Karpas-422 (cell line): Measurements from ENCODE around the gene COPZ1. TPM values are rescaled to one million over a fixed set of nuclear protein-coding genes. Genes with fewer than 3 reads are reported as not detected.

Experiments used
- DNase-seq: peaks from one replicate; pipeline ENCODE4 v3.0.0-alpha.2; 2015
- H2AFZ ChIP-seq: fragments of 200-600 bp; sonication (generic); 2 replicates; pipeline ENCODE4 v1.6.1; 2014; ENCODE audit warnings: antibody characterized with exemption, low read length, mixed read lengths
- H3K27ac ChIP-seq: fragments of 200-600 bp; sonication (generic); 2 replicates; pipeline ENCODE4 v1.5.1; 2014; ENCODE audit warnings: mild to moderate bottlenecking, low read length, moderate library complexity
- H3K27me3 ChIP-seq: fragments of 200-600 bp; sonication (generic); 2 replicates; pipeline ENCODE4 v1.6.1; 2014; ENCODE audit warnings: low read length, mixed read lengths
- H3K36me3 ChIP-seq: fragments of 200-600 bp; sonication (generic); 2 replicates; pipeline ENCODE4 v1.6.1; 2014; ENCODE audit warnings: low read length, mixed read lengths; ENCODE audit not compliant: insufficient read depth
- H3K4me1 ChIP-seq: fragments of 200-600 bp; sonication (generic); 2 replicates; pipeline ENCODE4 v1.6.1; 2014; ENCODE audit warnings: mild to moderate bottlenecking, low read length, mixed read lengths
- H3K4me2 ChIP-seq: fragments of 200-600 bp; sonication (generic); 2 replicates; pipeline ENCODE4 v1.6.1; 2014; ENCODE audit warnings: low read length, low read depth, mild to moderate bottlenecking; ENCODE audit not compliant: poor library complexity, severe bottlenecking
- H3K4me3 ChIP-seq: fragments of 200-600 bp; sonication (generic); 2 replicates; pipeline ENCODE4 v1.5.1; 2014; ENCODE audit warnings: mild to moderate bottlenecking, antibody characterized with exemption, low read length, mixed read lengths
- H3K79me2 ChIP-seq: fragments of 200-600 bp; sonication (generic); 2 replicates; pipeline ENCODE4 v1.6.1; 2014; ENCODE audit warnings: mild to moderate bottlenecking, low read length, mixed read lengths
- H3K9ac ChIP-seq: fragments of 200-600 bp; sonication (generic); 2 replicates; pipeline ENCODE4 v1.6.0; 2014; ENCODE audit warnings: low read length
- H3K9me2 ChIP-seq: fragments of 200-600 bp; sonication (generic), shearing (Covaris generic); replicated peaks from 2 replicates; pipeline ENCODE4 v1.6.0; 2014; ENCODE audit warnings: mild to moderate bottlenecking, low read length, moderate library complexity; ENCODE audit not compliant: insufficient read depth
- H3K9me3 ChIP-seq: fragments of 300-700, 200-600 bp; sonication (generic); 2 replicates; pipeline ENCODE4 v1.6.1; 2014; ENCODE audit warnings: low read length, mixed read lengths
- H4K20me1 ChIP-seq: fragments of 200-600 bp; sonication (generic); 2 replicates; pipeline ENCODE4 v1.6.1; 2014; ENCODE audit warnings: mild to moderate bottlenecking, antibody characterized with exemption, low read length, low read depth; ENCODE audit not compliant: insufficient read depth
- total RNA-seq: library from RNA; depleted of rRNA; stranded (reverse); fragments of >200 nt; shearing (Covaris generic); gene quantifications from 2 replicates; pipeline ENCODE4 v1.2.3, GENCODE V29; 2014; ENCODE audit warnings: low replicate concordance

The COPZ1 gene
- total RNA-seq, 1 experiment from 2014 or later, result 164 TPM

DNA sequence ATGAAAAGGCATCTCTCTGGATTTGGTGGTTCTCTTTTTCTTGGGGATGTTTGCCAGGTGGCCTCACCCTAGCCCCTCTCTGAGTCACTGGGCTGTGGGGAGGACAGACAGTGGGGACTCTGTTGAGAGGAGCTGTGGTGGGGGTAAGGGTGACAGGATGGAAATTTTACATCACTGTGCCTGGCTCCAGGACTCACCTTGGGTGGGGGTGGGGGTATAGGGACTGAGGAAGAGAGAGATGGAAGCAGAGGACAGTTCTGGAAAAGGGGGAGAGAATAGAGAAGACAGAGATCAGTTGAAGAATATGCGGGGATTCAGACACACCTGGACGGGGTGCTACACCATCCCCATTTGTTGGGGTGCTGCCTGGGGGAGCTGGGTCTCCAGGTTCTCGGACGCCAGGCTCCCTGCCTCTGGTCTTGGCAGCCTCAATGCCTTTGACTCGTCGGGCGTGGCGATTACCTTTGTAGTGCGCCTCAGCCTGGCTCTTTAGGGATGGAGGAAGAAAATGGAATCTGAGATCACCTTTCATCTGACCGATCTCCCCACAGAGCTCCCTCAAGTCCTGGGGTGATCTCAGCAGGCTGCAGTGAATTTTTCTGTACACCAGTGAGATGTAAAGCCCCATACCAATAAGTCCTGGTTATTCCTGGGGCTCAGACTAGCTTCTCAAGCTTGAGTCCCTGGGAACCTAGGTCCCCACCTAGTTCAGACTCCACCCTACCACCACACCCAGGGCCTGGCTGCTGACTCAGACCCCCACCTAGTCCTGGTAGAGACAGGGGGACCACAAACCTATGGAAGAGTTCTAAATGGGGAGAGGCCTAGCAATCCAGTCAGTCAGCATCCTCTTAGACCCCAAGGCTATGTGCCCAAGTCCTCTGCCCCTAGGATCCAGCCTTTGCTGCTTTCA lies 49.0 kb downstream of the COPZ1 start:
- Histone ChIP-seq H4K20me1 (peaks cover 14% of the 10 kb centered on the region), H3K9ac (no peak overlapping the region), H3K4me1 (peaks cover 20% of the 10 kb centered on the region), H3K27ac (no peak overlapping the region), H3K4me2 (no peak overlapping the region), H3K9me3 (no peaks in the 10 kb centered on the region), H3K79me2 (no peaks in the 10 kb centered on the region), H3K4me3 (no peak overlapping the region), H3K27me3 (no peaks in the 10 kb centered on the region), H2AFZ (no peak overlapping the region), H3K9me2 (no peaks in the 10 kb centered on the region), H3K36me3 (0 out of 2 replicates have a peak, but pooled peaks cover 3% of the 10 kb centered on the region)
- DNase-seq, result no peak

DNA sequence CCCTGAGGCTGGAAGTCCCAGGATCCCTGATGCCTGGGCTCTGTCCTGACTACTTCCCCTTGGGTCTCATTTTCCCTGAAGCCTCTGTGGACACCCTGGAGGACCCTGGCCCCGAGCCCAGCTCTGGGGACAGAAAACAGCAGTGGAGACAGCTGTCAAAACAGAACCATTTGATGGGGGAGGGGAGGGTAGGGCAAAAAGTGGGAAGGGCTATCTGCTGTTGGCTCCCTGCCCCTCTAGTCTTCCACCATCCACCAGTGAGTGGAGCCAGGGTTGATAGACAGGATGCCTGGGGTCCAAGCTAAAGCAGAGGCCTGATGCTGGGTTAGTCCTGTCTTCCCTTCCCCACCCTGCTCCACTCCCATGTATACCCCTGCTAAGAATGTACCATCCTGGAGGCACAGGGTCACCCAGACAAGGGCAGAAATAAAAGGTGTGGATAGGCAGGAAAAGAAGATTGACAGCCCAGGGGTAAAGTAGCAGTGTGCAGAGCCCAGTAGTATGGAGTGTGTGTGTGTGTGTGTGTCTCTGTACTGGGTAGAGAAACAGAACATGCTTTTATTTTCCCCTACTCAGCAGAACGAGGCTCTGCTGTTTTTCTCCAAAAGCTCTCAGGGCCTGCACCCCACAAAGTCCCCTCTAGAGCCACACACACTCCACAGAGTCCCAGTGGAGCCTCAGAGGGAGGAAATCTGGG lies 49.8 kb downstream of the COPZ1 start:
- H3K4me1 ChIP-seq, result peaks cover 18% of the 10 kb centered on the region
- DNase-seq, result no peak
- no peak overlapping the region for H3K4me2 ChIP-seq
- 0 out of 2 replicates have a peak, but pooled peaks cover 3% of the 10 kb centered on the region for H3K36me3 ChIP-seq
- no peaks in the 10 kb centered on the region for H3K27me3 ChIP-seq
- H3K27ac ChIP-seq, result no peak overlapping the region
- no peak overlapping the region for H2AFZ ChIP-seq
- no peaks in the 10 kb centered on the region for H3K79me2 ChIP-seq
- no peaks in the 10 kb centered on the region for H3K9me2 ChIP-seq
- H4K20me1 ChIP-seq, result peaks cover 14% of the 10 kb centered on the region
- no peaks in the 10 kb centered on the region for H3K9me3 ChIP-seq
- no peak overlapping the region for H3K9ac ChIP-seq
- no peak overlapping the region for H3K4me3 ChIP-seq

DNA sequence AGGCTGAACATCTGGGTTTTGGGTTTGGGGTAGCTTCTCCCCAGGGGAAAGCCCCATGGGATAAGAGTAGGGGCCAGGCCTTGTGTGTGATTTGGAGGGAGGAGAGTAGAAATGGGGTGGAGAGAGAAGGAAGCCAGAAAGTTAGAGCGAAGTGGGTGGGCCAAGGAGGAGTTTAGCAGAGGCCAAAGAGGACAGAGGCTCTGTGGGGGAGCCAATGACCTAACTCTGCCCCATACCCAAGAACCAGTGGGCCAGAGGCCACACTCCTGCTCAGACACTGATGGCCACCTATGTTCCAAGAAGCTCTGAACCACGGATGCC lies 50.3 kb downstream of the COPZ1 start:
- DNase-seq, result no peak
- peaks cover 19% of the 10 kb centered on the region for H3K4me1 ChIP-seq
- peaks cover 14% of the 10 kb centered on the region for H4K20me1 ChIP-seq
- H3K4me3 ChIP-seq, result no peak overlapping the region
- no peak overlapping the region for H3K9ac ChIP-seq
- H3K27me3 ChIP-seq, result no peaks in the 10 kb centered on the region
- H3K27ac ChIP-seq, result no peak overlapping the region
- no peak overlapping the region for H2AFZ ChIP-seq
- H3K9me2 ChIP-seq, result no peaks in the 10 kb centered on the region
- H3K36me3 ChIP-seq, result 0 out of 2 replicates have a peak, but pooled peaks cover 3% of the 10 kb centered on the region
- H3K9me3 ChIP-seq, result no peaks in the 10 kb centered on the region
- no peak overlapping the region for H3K4me2 ChIP-seq
- H3K79me2 ChIP-seq, result no peaks in the 10 kb centered on the region

DNA sequence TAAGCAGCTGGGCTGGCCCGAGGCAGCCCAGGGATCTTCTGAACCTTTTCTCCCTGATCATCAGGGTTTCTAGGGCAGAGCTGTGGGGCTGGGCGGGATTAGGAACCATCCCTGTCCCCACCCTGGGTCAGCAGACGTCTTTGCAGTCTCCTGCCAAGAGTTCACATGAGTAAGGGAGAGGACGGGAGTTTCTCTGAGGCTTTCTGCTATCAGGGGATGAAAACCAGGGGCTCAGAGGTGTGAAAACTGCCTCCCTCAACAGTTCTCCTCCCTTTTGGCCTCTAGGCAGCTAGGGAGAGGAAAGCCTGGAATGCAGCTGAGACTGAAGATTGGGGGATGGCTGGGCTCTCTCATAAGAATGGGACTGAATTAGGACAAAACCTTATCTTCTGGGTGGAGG lies 51.7 kb downstream of the COPZ1 start:
- Histone ChIP-seq H3K4me1 (peaks cover 28% of the 10 kb centered on the region), H3K9me2 (no peaks in the 10 kb centered on the region), H3K4me3 (no peak overlapping the region), H2AFZ (no peak overlapping the region), H3K4me2 (no peak overlapping the region), H3K79me2 (no peaks in the 10 kb centered on the region), H4K20me1 (peaks cover 14% of the 10 kb centered on the region), H3K36me3 (0 out of 2 replicates have a peak, but pooled peaks cover 3% of the 10 kb centered on the region), H3K9ac (peak overlapping the region; percentile 20; the same call in 1 of the 2 replicates), H3K27me3 (no peaks in the 10 kb centered on the region), H3K9me3 (no peaks in the 10 kb centered on the region), H3K27ac (no peak overlapping the region)
- no peak for DNase-seq

- Histone ChIP-seq H3K9me2 (no peaks in the 10 kb centered on the region), H3K4me2 (no peak overlapping the region), H4K20me1 (peaks cover 14% of the 10 kb centered on the region)
Observed at GRCh38 chr12:54377007-54377406, 52.1 kb downstream of the COPZ1 start.

GRCh38 chr12:54377797-54378515 lies 53.0 kb downstream of the COPZ1 start:
- Histone ChIP-seq H3K27me3 (no peaks in the 10 kb centered on the region), H3K9ac (peak overlapping the region; percentile 65; the same call in 1 of the 2 replicates), H3K36me3 (0 out of 2 replicates have a peak, but pooled peaks cover 3% of the 10 kb centered on the region), H2AFZ (no peak overlapping the region), H3K4me3 (no peak overlapping the region), H3K9me2 (no peaks in the 10 kb centered on the region), H3K4me2 (peak overlapping the region; percentile 77), H3K9me3 (no peaks in the 10 kb centered on the region), H3K27ac (no peak overlapping the region), H3K79me2 (no peaks in the 10 kb centered on the region), H3K4me1 (peaks cover 28% of the 10 kb centered on the region), H4K20me1 (peaks cover 14% of the 10 kb centered on the region)
- no peak for DNase-seq

More at GRCh38 chr12:54377007-54377406, 52.1 kb downstream of the COPZ1 start:
- Histone ChIP-seq H3K9ac (no peak overlapping the region), H3K4me3 (no peak overlapping the region), H3K4me1 (peaks cover 28% of the 10 kb centered on the region), H3K79me2 (no peaks in the 10 kb centered on the region), H3K27me3 (no peaks in the 10 kb centered on the region), H3K27ac (no peak overlapping the region), H3K36me3 (0 out of 2 replicates have a peak, but pooled peaks cover 3% of the 10 kb centered on the region), H2AFZ (no peak overlapping the region), H3K9me3 (no peaks in the 10 kb centered on the region)
- DNase-seq, result no peak

GRCh38 chr12:54378796-54379397 lies 54.0 kb downstream of the COPZ1 start:
- peak overlapping the region; percentile 77 for H3K4me2 ChIP-seq
- peaks cover 30% of the 10 kb centered on the region for H3K4me1 ChIP-seq
- H3K27ac ChIP-seq, result no peak overlapping the region
- H3K9me3 ChIP-seq, result no peaks in the 10 kb centered on the region
- peak overlapping the region; percentile 65 for H3K9ac ChIP-seq
- H3K4me3 ChIP-seq, result peak overlapping the region; percentile 57
- no peaks in the 10 kb centered on the region for H3K27me3 ChIP-seq
- H2AFZ ChIP-seq, result no peak overlapping the region
- H3K9me2 ChIP-seq, result no peaks in the 10 kb centered on the region
- H3K36me3 ChIP-seq, result 0 out of 2 replicates have a peak, but pooled peaks cover 3% of the 10 kb centered on the region
- DNase-seq, result peak; percentile 77
- peaks cover 14% of the 10 kb centered on the region for H4K20me1 ChIP-seq
- H3K79me2 ChIP-seq, result no peaks in the 10 kb centered on the region
